GM12864 (cell line): ENCODE results near the gene NR1H4.

Source experiments
- DNase-seq: peaks from one replicate; pipeline ENCODE4 v3.0.0-alpha.2; 2011; ENCODE audit warnings: low read depth
- H3K4me3 ChIP-seq: 2 replicates; pipeline ENCODE4 v1.5.1; 2011; ENCODE audit warnings: mild to moderate bottlenecking, low read depth, low read length, control low read depth
- TF ChIP-seq, protein P1 (sequence below): IDR thresholded peaks from 2 replicates; pipeline ENCODE4 v1.5.1; 2011; ENCODE audit warnings: low read depth, mild to moderate bottlenecking, moderate library complexity, low read length, control low read depth, inconsistent platforms; ENCODE audit errors: missing control alignments

The NR1H4 gene

DNA sequence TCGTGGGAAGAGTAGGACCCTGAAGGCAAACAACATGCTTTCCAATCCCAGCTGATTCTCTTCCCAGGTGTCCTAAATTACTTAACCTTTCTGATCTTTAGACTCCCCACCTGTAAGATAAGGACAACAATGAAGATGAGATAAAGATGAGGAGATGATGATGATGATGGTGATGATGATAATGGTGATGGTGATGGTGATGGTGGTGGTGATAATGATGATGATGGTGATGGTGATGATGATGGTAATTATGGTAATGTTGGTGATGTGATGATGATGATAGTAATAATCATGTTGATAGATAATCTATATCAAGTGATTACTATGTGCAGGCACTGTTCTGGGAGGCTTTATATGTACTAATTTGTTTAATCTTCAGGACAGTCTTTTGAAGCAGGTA lies 48.3 kb downstream of the NR1H4 start:
- DNase-seq, result no peak
- H3K4me3 ChIP-seq, result no peak overlapping the region
- TF ChIP-seq, protein P1, sequence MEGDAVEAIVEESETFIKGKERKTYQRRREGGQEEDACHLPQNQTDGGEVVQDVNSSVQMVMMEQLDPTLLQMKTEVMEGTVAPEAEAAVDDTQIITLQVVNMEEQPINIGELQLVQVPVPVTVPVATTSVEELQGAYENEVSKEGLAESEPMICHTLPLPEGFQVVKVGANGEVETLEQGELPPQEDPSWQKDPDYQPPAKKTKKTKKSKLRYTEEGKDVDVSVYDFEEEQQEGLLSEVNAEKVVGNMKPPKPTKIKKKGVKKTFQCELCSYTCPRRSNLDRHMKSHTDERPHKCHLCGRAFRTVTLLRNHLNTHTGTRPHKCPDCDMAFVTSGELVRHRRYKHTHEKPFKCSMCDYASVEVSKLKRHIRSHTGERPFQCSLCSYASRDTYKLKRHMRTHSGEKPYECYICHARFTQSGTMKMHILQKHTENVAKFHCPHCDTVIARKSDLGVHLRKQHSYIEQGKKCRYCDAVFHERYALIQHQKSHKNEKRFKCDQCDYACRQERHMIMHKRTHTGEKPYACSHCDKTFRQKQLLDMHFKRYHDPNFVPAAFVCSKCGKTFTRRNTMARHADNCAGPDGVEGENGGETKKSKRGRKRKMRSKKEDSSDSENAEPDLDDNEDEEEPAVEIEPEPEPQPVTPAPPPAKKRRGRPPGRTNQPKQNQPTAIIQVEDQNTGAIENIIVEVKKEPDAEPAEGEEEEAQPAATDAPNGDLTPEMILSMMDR, result no peak

DNA sequence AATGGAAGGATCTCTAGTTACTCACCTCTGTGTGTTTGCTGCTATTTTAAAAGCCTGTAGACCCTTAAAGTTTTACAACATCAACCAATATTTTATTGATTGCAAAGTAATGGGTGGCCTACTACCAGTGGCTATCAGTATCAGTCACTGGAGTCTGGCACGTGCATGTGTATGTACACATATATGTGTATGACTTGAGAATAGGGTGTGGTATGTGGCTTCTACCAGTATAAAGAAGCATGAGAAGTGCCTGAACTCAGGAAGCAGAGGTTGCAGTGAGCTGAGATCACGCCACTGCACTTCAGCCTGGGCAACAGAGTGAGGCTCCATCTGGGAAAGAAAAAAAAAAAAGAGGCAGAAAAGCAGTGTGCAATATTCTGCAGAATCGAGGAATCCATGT lies 54.4 kb downstream of the NR1H4 start:
- H3K4me3 ChIP-seq, result no peak overlapping the region
- TF ChIP-seq, protein P1, result no peak
- no peak for DNase-seq

DNA sequence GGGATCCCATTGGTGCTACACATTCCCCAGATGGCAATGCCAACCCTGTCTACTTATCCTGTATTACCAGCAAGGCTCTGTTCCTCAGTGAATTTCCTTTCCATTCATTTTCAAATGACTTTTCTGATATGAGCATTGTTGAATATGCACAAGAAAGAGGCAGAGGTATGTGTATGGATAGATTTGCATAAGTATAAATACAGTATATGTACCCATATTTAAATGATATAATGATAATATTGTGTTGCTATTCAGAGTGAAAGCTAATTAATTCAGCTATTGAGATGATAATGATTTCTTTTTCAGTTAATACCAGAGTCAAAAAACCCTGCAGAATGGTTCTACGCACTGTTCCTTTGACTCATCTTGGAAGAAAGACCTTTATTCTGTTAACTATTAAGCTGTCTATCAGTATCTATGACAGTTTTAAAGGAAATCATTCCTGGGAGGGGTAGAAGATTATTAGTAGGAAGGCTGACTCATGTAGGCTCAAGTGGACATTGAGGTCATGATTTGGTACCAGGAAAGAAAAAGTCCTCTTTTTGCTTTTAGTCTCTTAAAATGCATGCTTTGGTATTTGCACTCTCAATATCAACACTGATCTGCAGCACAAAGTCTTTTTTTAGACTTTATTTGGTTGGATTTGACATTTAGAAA lies 54.9 kb downstream of the NR1H4 start:
- DNase-seq, result no peak
- TF ChIP-seq, protein P1, result no peak
- H3K4me3 ChIP-seq, result no peak overlapping the region

DNA sequence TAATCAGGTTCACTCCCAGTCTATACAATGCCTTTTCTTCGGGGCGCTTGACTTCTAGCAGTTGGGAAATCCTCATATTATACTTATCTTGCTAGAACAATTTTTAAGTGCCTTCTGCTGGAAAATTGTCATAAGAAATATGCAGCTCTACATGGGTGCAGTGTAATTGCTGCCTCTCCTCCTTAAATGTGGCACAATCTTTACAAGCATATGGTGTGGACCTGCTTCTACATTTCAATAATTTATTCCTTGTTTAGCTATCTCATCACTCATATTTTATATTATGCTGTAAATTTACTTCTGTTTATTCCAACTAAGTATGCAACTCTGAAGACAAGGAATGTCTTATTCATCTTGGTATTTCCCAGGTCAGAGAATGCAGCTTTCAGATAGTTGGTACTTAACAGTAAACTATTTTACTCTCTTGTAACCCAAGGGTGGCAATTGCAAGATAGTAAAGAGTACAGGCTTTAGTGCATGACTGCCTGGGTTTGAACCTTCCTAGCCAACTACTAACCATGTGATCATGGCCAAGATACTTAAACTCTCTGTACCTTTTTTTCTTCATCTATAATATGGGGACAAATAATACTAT lies 56.2 kb downstream of the NR1H4 start:
- TF ChIP-seq, protein P1, result no peak

DNA sequence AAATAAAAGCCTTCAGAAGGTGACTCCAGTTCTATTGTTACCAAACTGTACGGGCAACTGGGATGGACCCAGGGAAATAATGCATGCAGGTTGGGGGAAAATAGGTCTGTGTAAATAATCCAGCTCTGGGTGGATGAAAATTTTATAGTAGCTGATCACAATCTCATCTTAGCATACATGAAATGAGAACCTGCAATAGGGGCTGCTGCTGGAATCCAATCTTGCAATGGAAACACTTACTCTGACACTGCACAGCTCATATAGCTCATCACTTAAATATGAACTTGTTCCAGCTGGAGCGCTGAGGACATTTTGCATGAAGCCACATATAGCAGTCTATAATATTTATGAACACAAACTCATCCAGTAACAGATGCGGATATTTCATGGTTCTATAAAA lies 59.7 kb downstream of the NR1H4 start:
- no peak for DNase-seq
- no peak overlapping the region for H3K4me3 ChIP-seq
- TF ChIP-seq, protein P1, result no peak

More for the DNA sequence above, 56.2 kb downstream of the NR1H4 start:
- H3K4me3 ChIP-seq, result no peak overlapping the region
- DNase-seq, result no peak

DNA sequence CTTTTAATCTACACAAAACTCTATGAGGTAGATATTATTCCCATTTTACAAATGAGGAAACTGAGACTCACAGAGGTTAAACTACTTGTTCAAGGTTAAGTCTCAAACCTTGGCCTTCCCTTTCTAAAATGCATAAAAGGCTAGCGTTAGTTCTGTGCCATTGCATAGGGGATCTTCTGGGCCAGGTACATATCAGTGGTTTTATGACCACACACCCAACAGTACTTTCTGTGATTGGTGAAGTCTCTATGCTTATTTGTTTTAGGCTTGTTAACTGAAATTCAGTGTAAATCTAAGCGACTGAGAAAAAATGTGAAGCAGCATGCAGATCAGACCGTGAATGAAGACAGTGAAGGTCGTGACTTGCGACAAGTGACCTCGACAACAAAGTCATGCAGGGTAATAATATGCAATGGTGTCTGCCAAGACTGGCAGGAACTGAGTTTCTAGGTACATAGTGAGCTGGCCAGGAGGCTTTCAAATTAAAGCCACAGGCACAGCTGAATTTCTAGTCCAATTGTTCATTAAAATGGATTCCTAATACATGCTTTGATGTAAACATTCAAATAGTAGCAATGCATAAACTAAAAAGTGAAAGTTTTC lies 61.1 kb downstream of the NR1H4 start:
- H3K4me3 ChIP-seq, result no peak overlapping the region
- TF ChIP-seq, protein P1, result no peak
- no peak for DNase-seq
